CD4-positive, alpha-beta memory T cell (primary cell): ENCODE measurements around the gene ALK. TPM values are rescaled to one million over a fixed set of nuclear protein-coding genes. Genes with fewer than 3 reads are reported as not detected.
"Not testable (repeated sequence)": the region's sequence is repeated elsewhere in the genome, so short reads cannot be mapped to it uniquely, and the experiment has no call there.

Experiments
- CTCF ChIA-PET: fragments of 350-600 bp; sonication (Branson Sonifier 250); formaldehyde crosslinking; loops from one replicate; lab custom pipeline; 2021; ENCODE audit warnings: inconsistent platforms; ENCODE audit not compliant: partially characterized antibody; lab: Charles Lee
- POLR2A ChIA-PET: fragments of 350-600 bp; sonication (Branson Sonifier 250); formaldehyde crosslinking; loops from one replicate; lab custom pipeline; 2021; ENCODE audit not compliant: partially characterized antibody; lab: Charles Lee
- DNase-seq, 5 donors: peaks; one replicate each; pipeline versions ENCODE4 v3.0.0 to v3.0.0-alpha.2; 2020 to 2022; ENCODE audit warnings: mixed read lengths in 1 of 5
- H3K27ac ChIP-seq: one replicate; pipeline ENCODE4 v1.7.0; 2013; ENCODE audit warnings: low read depth, low read length
- H3K27me3 ChIP-seq: 2 replicates; pipeline ENCODE4 v1.7.0; 2013; ENCODE audit warnings: mild to moderate bottlenecking, low read length, moderate library complexity; ENCODE audit not compliant: insufficient read depth
- H3K36me3 ChIP-seq: 2 replicates; pipeline ENCODE4 v1.7.0; 2013; ENCODE audit warnings: mild to moderate bottlenecking, low read length, moderate library complexity; ENCODE audit not compliant: insufficient read depth
- H3K4me1 ChIP-seq: 2 replicates; pipeline ENCODE4 v1.7.0; 2013; ENCODE audit warnings: mild to moderate bottlenecking, low read length, moderate library complexity; ENCODE audit not compliant: insufficient read depth
- H3K4me3 ChIP-seq, 2 donors: one replicate each; pipeline ENCODE4 v1.7.0; 2013; ENCODE audit warnings: low read length in 2 of 2, mild to moderate bottlenecking in 1 of 2
- H3K9me3 ChIP-seq, 2 donors: one replicate each; pipeline ENCODE4 v1.7.0; 2013; ENCODE audit warnings: low read length in 2 of 2, control low read depth in 1 of 2; ENCODE audit not compliant: control insufficient read depth in 1 of 2
- H3K27ac Mint-ChIP-seq, 7 donors: one replicate each; pipeline ENCODE4 v1.8.0; 2020 to 2021; ENCODE audit warnings: mixed read lengths in 7 of 7, mild to moderate bottlenecking in 6 of 7, inconsistent platforms in 3 of 7, moderate library complexity in 3 of 7
- H3K27me3 Mint-ChIP-seq, 2 donors: one replicate each; pipeline ENCODE4 v1.8.0; 2020 to 2021; ENCODE audit warnings: mixed read lengths in 2 of 2
- H3K36me3 Mint-ChIP-seq, 2 donors: one replicate each; pipeline ENCODE4 v1.8.0; 2020 to 2021; ENCODE audit warnings: mixed read lengths in 2 of 2, inconsistent platforms in 1 of 2, mild to moderate bottlenecking in 1 of 2
- H3K4me1 Mint-ChIP-seq, 4 donors: one replicate each; pipeline ENCODE4 v1.8.0; 2020 to 2021; ENCODE audit warnings: mixed read lengths in 4 of 4, mild to moderate bottlenecking in 1 of 4
- H3K4me3 Mint-ChIP-seq, 8 donors: one replicate each; pipeline ENCODE4 v1.8.0; 2020 to 2021; ENCODE audit warnings: mixed read lengths in 8 of 8, mild to moderate bottlenecking in 7 of 8, moderate library complexity in 6 of 8, inconsistent platforms in 3 of 8
- H3K9me3 Mint-ChIP-seq, 8 donors: one replicate each; pipeline ENCODE4 v1.8.0; 2020 to 2021; ENCODE audit warnings: mixed read lengths in 8 of 8, mild to moderate bottlenecking in 5 of 8, inconsistent platforms in 3 of 8, moderate library complexity in 1 of 8
- intact Hi-C: fragments of 100-400 bp; cut with micrococcal nuclease; formaldehyde crosslinking; loops from one replicate; pipeline ENCODE4 v1.15.1; 2023
- polyA plus RNA-seq, 2 donors: library from polyadenylated mRNA; unstranded; fragments of 300-500 nt; fragmentation: Illumina TruSeq; gene quantifications; one replicate each; pipeline ENCODE4 v1.2.3, GENCODE V29; 2021
- total RNA-seq, 2 experiments: library from RNA; stranded (reverse); gene quantifications; one replicate each; pipeline ENCODE4 v1.2.3, GENCODE V29; 2021

ALK gene
- total and polyA plus RNA-seq, 4 experiments from 2014 or later: 0.07 TPM; not detected in 3

DNA sequence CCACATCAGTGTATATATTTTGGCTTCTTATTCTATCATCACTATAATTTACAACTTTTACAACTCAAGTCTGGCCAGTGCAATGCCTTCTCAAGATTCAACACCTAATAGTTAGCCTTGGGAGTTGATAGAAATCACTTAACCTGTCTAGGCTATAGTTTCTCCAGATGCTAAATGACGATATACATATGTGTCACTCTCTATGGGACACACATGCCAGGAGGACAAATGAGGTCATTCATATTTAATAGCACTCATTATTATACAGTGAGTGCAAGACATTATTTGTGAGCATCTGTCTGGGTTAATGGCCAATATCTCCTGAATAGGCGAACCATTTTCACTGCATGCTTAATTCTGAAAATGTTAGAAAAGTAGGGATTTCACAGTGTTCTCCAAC, 89.8 kb downstream of the ALK start:
- Histone ChIP-seq H3K9me3 (no peaks in the 10 kb centered on the region), H3K4me1 (no peaks in the 10 kb centered on the region), H3K27me3 (no peaks in the 10 kb centered on the region), H3K27ac (no peak overlapping the region), H3K4me3 (no peak overlapping the region), H3K36me3 (no peaks in the 10 kb centered on the region)
- H3K36me3 Mint-ChIP-seq: peaks cover 0 to 1% of the 10 kb centered on the region in 2 donors
- peaks cover 2 to 33% (median 10%) of the 10 kb centered on the region in 8 donors for H3K9me3 Mint-ChIP-seq
- no peaks in the 10 kb centered on the region for H3K4me1 Mint-ChIP-seq
- no peak overlapping the region for H3K27ac Mint-ChIP-seq
- H3K4me3 Mint-ChIP-seq: no peak overlapping the region
- DNase-seq: no peak
- H3K27me3 Mint-ChIP-seq: peaks cover 7 to 19% of the 10 kb centered on the region in 2 donors
- ChIA-PET POLR2A (no interaction called here), CTCF (no interaction called here)
- intact Hi-C loops: no loop called here

DNA sequence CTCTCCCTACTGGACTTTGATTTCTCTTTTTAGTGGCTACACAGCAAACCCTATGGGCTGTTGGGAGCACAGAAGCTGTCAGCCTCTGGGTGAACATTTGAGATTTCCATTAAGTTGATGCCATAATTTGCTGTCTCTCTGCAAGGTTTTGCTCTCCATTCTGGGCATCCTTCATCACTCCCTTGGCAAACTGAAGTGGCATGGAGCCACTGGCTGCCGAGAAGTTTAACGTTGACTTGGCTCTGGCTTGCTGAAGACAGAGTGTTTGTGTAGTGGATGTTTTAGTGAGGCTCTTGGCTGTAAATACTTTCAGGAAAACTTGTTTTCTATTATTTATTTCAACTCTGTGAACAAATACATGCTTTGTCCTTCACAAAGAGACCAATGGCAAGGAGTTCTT, 91.5 kb downstream of the ALK start:
- CTCF ChIA-PET: no interaction called here
- Mint-ChIP-seq H3K36me3 (peaks cover 0 to 1% of the 10 kb centered on the region in 2 donors), H3K4me1 (no peaks in the 10 kb centered on the region), H3K27ac (no peak overlapping the region), H3K27me3 (peaks cover 10 to 27% of the 10 kb centered on the region in 2 donors), H3K4me3 (no peak overlapping the region), H3K9me3 (peaks cover 0 to 17% (median 5%) of the 10 kb centered on the region in 8 donors)
- no peaks in the 10 kb centered on the region for H3K27me3 ChIP-seq
- H3K9me3 ChIP-seq: no peaks in the 10 kb centered on the region
- no peaks in the 10 kb centered on the region for H3K36me3 ChIP-seq
- no peak overlapping the region for H3K4me3 ChIP-seq
- DNase-seq: no peak
- H3K27ac ChIP-seq: no peak overlapping the region
- POLR2A ChIA-PET: no interaction called here
- H3K4me1 ChIP-seq: no peaks in the 10 kb centered on the region
- intact Hi-C loops: no loop called here

DNA sequence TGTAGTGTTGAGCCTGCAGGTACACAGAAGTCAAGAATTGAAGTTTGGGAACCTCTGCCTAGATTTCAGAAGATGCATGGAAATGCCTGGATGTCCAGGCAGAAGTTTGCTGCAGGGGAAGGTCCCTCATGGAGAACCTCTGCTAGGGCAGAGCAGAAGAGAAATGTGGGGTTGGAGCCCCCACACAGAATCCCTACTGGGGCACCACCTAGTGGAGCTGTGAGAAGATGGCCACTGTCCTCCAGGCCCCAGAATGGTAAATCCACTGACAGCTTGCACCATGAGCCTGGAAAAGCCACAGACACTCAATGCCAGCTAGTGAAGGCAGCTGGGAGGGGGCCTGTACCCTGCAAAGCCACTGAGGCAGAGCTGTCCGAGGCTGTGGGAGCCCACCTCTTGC, 97.2 kb downstream of the ALK start:
- POLR2A ChIA-PET, H3K9me3 ChIP-seq, H3K9me3 Mint-ChIP-seq, CTCF ChIA-PET, DNase-seq, H3K4me3 ChIP-seq, H3K36me3 Mint-ChIP-seq, H3K27ac Mint-ChIP-seq, H3K4me1 Mint-ChIP-seq, H3K27me3 ChIP-seq, H3K4me3 Mint-ChIP-seq, H3K4me1 ChIP-seq, intact Hi-C loops, H3K27ac ChIP-seq, H3K36me3 ChIP-seq: not testable (repeated sequence)
- H3K27me3 Mint-ChIP-seq: peaks cover 12 to 16% of the 10 kb centered on the region in 2 donors

DNA sequence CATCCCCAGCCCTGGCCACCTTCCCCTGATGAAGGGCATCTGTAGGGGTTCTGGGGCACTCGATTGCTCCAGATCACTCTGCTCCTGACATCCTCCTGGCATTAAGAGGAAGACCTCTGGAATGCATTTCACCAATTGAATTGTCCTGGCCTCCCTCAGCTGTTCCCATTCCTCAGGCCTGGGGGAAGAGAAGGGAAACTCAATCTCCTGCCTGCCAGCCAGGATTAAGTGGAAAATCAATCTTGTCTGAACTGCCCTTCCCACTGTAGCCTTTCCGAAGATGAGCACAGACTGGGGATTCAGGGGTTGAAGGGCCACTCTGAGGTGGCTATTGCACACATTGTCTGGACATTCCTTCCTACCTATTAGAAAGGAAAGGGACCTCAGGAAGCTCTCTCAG, 99.8 kb downstream of the ALK start:
- Histone ChIP-seq H3K9me3 (no peaks in the 10 kb centered on the region), H3K36me3 (no peaks in the 10 kb centered on the region), H3K4me1 (no peaks in the 10 kb centered on the region), H3K4me3 (no peak overlapping the region), H3K27ac (no peak overlapping the region), H3K27me3 (no peaks in the 10 kb centered on the region)
- Mint-ChIP-seq H3K9me3 (peaks cover 0 to 4% (median under 1%) of the 10 kb centered on the region in 8 donors), H3K36me3 (no peaks in the 10 kb centered on the region), H3K27me3 (peaks cover 8 to 11% of the 10 kb centered on the region in 2 donors), H3K4me3 (no peak overlapping the region), H3K27ac (no peak overlapping the region), H3K4me1 (no peaks in the 10 kb centered on the region)
- no peak for DNase-seq
- intact Hi-C loops: no loop called here
- ChIA-PET CTCF (no interaction called here), POLR2A (no interaction called here)

DNA sequence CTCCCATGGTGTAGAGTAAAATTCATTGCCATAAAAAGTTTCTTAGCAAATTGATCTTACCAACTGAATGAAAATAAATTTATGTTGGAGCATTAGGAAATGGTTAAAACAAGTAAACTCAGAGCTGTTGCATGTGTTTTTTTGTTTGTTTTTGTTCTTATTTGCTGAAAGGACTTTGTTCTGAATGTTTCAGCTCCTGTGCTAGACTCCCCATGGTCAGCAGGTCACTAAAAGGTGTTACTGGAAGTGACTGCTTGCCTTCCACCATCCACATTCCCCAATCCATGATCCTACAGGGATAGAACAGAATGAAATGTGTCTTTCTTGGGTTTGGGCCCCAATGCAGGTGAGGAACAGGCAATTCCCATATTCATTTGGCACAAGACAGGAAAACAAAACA, 101.8 kb downstream of the ALK start:
- Mint-ChIP-seq H3K4me1 (no peaks in the 10 kb centered on the region), H3K4me3 (no peak overlapping the region), H3K27me3 (peaks cover under 1 to 4% of the 10 kb centered on the region in 2 donors), H3K9me3 (peaks cover 0 to 2% (median 0%) of the 10 kb centered on the region in 8 donors), H3K36me3 (no peaks in the 10 kb centered on the region), H3K27ac (no peak overlapping the region)
- Histone ChIP-seq H3K4me1 (no peaks in the 10 kb centered on the region), H3K27ac (no peak overlapping the region), H3K27me3 (no peaks in the 10 kb centered on the region), H3K4me3 (no peak overlapping the region), H3K36me3 (no peaks in the 10 kb centered on the region), H3K9me3 (no peaks in the 10 kb centered on the region)
- intact Hi-C loops: no loop called here
- ChIA-PET CTCF (no interaction called here), POLR2A (no interaction called here)
- DNase-seq: no peak

DNA sequence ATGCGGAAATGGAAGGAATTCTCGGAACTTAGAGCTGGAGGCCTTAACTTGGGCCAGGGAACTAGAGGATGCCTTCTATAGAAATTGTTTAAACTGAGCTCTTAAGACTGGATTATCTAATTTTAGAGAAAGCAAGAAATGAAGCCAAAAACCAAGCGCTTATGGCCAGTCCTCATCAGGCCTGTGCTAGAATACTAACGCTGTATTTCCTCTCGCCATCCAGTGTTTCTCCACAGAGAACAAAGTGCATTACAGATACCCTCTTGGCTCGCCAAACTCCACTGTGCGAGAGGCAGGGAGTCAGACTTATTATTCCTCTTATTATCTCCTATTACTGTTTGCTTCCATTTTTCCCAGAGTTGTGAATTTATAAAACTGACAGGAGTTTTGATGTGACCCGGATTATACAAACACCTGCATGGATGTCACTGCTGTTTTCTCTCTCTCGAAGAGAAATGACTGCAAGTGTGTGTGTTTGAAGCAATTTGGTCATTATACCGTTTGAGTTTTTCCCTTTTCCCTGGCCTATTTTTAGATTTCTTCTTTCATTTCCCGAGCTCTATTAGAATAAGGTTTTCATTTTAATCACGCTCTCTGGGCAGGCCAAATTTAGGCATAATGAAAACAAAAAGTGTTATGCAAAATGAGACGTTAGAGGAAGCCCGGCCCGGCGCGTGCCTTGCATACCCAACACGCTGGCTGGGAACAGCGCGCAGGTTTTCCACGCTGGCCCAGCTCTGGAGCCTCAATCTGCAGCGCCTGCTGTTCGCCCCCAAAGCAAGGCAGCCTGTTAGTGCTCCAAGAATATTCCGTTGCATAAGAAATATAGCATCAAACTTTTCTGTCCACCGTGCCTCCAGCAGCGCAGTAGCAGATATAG, 103.3 kb downstream of the ALK start:
- ChIA-PET POLR2A (no interaction called here), CTCF (no interaction called here)
- H3K27ac Mint-ChIP-seq: no peak overlapping the region
- no peaks in the 10 kb centered on the region for H3K4me1 Mint-ChIP-seq
- H3K36me3 Mint-ChIP-seq: no peaks in the 10 kb centered on the region
- no peak for DNase-seq
- Histone ChIP-seq H3K4me3 (no peak overlapping the region), H3K36me3 (no peaks in the 10 kb centered on the region), H3K9me3 (no peaks in the 10 kb centered on the region), H3K27me3 (no peaks in the 10 kb centered on the region), H3K27ac (no peak overlapping the region), H3K4me1 (no peaks in the 10 kb centered on the region)
- intact Hi-C loops: no loop called here
- H3K9me3 Mint-ChIP-seq: peaks cover 0 to 2% (median 0%) of the 10 kb centered on the region in 8 donors
- peaks cover 0 to 2% of the 10 kb centered on the region in 2 donors for H3K27me3 Mint-ChIP-seq
- no peak overlapping the region for H3K4me3 Mint-ChIP-seq

DNA sequence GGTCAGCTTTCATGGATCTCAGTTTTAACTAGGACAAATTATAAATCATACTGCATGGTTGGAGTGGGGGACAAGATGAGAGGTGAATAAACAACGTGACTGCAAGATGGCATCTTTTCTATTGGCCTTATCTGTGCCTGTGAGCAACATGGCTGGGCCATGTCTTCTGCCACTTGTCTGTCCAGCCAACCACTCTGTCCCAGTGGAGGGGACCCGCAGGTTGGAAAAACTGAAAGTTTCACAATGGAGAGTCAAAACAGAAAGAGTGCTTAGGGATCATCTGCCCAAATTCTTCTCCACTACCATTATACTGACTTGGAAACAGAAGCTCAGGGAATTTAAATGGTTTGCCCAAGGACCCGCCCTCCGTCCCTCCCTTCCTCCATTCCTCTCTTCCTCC, 104.1 kb downstream of the ALK start:
- Histone ChIP-seq H3K36me3 (no peaks in the 10 kb centered on the region), H3K27me3 (no peaks in the 10 kb centered on the region), H3K27ac (no peak overlapping the region), H3K4me3 (no peak overlapping the region), H3K9me3 (no peaks in the 10 kb centered on the region), H3K4me1 (no peaks in the 10 kb centered on the region)
- intact Hi-C loops: no loop called here
- H3K27me3 Mint-ChIP-seq: peaks cover 0 to 2% of the 10 kb centered on the region in 2 donors
- H3K4me1 Mint-ChIP-seq: no peaks in the 10 kb centered on the region
- CTCF ChIA-PET: no interaction called here
- POLR2A ChIA-PET: no interaction called here
- H3K36me3 Mint-ChIP-seq: no peaks in the 10 kb centered on the region
- no peak overlapping the region for H3K4me3 Mint-ChIP-seq
- H3K27ac Mint-ChIP-seq: no peak overlapping the region
- DNase-seq: no peak
- peaks cover 0 to 2% (median 0%) of the 10 kb centered on the region in 8 donors for H3K9me3 Mint-ChIP-seq
